Neural cell (in vitro differentiated cells): Measurements from ENCODE around the gene C11orf21.

Experiments used
- REST ChIP-seq: IDR thresholded peaks from 2 replicates; pipeline ENCODE4 v1.6.1; 2012; ENCODE audit warnings: borderline replicate concordance
- TAF1 ChIP-seq: IDR thresholded peaks from 2 replicates; pipeline ENCODE4 v1.6.1; 2012; ENCODE audit warnings: low read depth

- no peak for TF ChIP-seq REST
- no peak for TF ChIP-seq TAF1
Observed at GRCh38 chr11:2269601-2270321, 32.0 kb downstream of the C11orf21 start.
